Coronary artery (tissue), 2 donors: ENCODE data around the gene SRC.

Source experiments
- DNase-seq: peaks from one replicate; pipeline ENCODE4 v3.0.0-alpha.2; 2017; ENCODE audit warnings: low spot score
- H3K27ac ChIP-seq, 2 donors: fragments of 200-600 bp; sonication (generic); one replicate each; pipeline ENCODE4 v1.5.1; 2016 to 2019
- H3K4me3 ChIP-seq: fragments of 200-600 bp; sonication (generic); 2 replicates; pipeline ENCODE4 v1.5.1; 2016; ENCODE audit warnings: mild to moderate bottlenecking, moderate library complexity
- TF ChIP-seq, protein P1 (sequence below): fragments of 200-600 bp; sonication (generic); IDR thresholded peaks from one replicate; pipeline ENCODE4 v1.5.1; 2019; ENCODE audit warnings: antibody characterized with exemption

Gene SRC

DNA sequence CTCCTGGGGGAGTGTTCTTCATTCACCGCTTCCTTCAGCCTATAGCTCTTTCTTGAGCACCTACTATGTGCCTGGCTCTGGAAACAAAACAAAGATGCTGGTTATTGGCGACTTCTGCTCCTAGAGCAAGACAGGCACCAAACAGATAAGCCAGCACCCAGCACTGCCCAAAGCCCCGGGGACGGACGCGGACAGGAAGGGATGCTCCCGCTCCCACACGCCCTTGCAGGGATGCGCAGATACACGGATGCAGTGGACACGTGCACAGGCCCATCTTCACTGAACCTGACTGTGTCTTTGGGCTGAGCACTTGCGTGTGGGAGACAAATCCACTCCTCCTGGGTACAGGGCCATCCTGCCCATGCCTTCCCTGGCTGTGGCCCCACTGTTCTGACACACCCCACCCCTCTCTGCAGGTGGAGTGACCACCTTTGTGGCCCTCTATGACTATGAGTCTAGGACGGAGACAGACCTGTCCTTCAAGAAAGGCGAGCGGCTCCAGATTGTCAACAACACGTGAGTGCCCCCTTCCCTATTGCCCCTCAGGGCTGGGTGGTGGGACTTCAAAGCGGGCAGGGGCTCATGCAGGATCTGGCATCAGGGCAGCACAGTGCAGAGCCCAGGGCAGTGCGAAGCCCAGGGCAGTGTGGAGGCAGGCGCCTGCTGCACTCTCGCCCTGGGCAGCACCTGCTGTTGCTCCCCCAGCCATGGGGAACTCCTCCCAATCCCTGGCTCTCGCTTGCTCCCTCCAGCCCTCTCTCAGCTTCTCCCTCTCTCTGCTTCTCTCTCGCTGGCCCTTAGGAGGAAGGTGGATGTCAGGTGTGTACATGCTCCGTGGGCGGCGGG is 39.9 kb downstream of the SRC start:
- peak; percentile 66 for DNase-seq
- Histone ChIP-seq H3K27ac (no peak overlapping the region), H3K4me3 (no peak overlapping the region)
- TF ChIP-seq, protein P1, sequence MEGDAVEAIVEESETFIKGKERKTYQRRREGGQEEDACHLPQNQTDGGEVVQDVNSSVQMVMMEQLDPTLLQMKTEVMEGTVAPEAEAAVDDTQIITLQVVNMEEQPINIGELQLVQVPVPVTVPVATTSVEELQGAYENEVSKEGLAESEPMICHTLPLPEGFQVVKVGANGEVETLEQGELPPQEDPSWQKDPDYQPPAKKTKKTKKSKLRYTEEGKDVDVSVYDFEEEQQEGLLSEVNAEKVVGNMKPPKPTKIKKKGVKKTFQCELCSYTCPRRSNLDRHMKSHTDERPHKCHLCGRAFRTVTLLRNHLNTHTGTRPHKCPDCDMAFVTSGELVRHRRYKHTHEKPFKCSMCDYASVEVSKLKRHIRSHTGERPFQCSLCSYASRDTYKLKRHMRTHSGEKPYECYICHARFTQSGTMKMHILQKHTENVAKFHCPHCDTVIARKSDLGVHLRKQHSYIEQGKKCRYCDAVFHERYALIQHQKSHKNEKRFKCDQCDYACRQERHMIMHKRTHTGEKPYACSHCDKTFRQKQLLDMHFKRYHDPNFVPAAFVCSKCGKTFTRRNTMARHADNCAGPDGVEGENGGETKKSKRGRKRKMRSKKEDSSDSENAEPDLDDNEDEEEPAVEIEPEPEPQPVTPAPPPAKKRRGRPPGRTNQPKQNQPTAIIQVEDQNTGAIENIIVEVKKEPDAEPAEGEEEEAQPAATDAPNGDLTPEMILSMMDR = no peak

DNA sequence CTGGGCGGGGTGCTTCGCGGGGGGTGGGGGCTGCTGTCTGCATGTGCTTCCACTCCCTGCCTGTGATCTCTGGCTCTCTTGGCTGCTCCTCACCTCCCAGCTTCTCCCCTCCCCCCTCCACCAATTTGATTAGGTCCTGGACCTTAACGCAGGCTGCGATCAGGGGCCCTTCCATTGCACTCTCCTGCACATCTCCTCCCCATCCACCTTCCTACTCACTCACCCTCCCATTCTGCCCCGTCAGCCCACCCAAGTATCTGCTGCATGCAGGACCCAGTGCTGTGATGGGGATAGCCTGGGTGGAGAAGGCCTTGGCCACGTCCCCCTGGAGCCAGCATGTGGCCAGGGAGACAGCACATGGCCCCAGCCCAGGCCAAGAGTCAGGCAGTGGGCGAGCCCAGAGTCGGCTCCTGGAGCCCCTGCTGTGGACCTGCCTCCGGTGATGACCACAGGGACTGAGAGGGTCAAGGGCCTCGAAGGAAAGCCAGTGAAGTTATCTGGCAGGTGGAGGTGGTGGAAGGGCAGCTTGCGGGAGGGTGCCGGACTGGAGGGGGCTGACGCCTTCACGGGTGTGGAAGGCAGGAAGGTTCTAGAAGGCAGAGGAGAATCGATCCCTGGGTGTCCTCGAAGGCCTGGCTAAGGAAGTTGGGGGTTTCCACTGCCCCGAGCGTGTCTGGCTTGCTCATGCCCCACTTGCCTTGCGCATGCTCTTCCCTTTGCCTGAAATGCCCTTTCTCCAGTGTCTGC is 40.7 kb downstream of the SRC start:
- no peak overlapping the region for H3K27ac ChIP-seq
- TF ChIP-seq, protein P1 = no peak
- DNase-seq = peak; percentile 63
- no peak overlapping the region for H3K4me3 ChIP-seq

DNA sequence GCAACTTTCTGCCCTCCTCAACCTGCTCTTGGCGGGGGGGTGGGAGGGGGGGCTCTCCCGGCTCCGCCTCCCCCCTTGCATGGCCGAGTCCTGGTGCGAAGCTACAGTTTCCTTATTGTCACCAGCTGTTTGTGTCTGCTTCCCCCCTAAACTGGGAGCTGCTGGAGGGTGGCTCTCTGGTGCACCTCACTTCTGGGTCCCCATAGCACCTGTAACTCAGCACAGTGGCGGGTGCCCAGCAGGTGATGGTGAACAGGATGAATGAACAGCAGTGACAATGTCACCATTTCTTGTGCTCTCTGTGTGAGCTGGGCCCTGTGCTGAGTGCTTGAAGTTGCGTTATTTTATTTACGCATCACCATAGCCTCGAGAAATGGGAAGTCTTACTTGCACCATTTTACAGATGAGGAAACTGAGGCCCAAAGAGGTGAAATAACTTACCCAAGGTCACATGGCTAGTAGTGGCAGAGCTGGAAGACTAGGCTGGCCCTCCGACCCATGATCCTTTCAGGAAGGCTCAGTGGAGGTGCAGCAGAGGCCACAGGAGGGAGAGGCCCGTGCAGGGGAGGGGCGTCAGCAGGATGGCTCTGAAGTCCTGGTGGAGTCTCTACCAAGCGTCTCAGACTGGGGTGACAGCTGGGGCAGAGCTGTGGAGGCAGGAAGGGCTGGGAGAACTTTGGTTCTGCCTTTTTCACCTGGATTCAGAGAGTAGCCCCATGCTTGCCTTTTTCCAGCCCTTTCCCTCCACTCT is 41.8 kb downstream of the SRC start:
- peak; percentile 67 for DNase-seq
- TF ChIP-seq, protein P1 = no peak

DNA sequence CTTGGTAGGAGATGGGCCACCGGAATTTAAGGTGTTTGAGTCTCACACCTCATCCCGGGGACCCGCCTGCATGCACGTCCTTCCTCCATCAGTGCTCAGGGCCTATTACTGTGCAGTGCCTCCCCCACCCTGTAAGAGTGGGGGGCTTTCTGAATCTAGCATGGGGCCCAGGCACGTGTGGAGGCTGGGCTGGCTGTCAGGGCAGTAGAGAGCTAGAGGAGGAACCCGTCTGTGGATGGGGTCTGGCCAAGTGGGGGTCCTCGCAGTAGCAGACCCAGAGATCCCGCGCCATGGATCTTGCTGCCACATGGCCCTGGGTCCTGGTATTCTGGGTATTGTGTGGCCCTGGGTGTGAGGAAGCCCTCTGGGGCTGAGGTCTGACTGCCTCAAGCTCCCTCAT is 42.9 kb downstream of the SRC start:
- Histone ChIP-seq H3K4me3 (no peak overlapping the region), H3K27ac (no peak overlapping the region)
- TF ChIP-seq, protein P1 = no peak
- DNase-seq = peak; percentile 62

More for the DNA sequence above, 41.8 kb downstream of the SRC start:
- Histone ChIP-seq H3K4me3 (no peak overlapping the region), H3K27ac (no peak overlapping the region)

DNA sequence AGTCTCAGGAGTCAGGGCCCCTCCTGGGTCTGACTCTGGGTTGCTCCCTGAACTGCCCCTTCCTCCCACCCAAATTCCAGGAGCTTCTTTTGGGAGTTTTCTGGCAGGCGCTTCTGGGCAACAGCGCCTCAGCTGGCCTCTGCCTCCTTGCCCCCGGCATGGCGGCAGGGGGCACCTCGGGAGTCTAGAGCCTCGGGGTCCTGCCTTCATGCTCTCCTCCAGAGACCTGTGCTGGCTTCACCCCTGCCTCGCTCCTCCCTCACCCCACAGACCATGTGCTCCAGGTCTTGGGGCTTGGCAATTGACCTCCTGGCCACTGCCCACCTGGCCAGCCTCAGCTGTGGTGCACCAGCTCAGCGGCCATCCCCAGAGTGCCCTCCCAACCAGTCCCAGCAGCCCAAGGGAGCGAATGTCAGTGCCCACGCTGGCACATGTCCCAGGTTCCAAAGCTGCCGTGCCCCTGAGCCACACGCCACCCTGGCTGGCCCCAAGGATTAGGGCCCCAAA is 43.4 kb downstream of the SRC start:
- peak; percentile 66 for DNase-seq
- TF ChIP-seq, protein P1 = no peak
- H3K27ac ChIP-seq = no peak overlapping the region
- H3K4me3 ChIP-seq = no peak overlapping the region

DNA sequence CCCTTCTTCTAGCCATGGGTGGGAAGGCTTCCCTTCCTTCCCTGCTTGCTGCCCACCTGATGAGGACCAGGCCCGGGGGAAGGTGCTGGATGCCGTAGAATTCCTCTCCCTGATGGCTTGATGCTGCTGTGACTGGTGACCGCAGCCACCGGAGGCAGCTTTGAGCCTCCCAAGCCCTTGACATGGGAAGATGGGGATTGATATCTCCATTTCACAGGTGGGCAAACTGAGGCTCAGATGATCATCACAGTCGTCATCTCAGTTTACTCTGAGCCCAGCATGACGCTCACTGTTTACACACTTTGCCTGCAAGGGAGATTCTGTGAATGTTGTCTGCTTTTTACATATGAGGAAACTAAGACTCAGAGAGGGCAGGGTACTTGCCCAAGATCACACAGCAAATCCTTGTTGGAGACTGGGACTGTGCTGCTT is 43.9 kb downstream of the SRC start:
- TF ChIP-seq, protein P1 = no peak
- peak; percentile 69 for DNase-seq

More for the DNA sequence above, 43.9 kb downstream of the SRC start:
- no peak overlapping the region for H3K27ac ChIP-seq
- no peak overlapping the region for H3K4me3 ChIP-seq
